Putamen (tissue), 1 donor: ENCODE measurements around the gene ADAM15.

Experiments used
- DNase-seq: peaks from one replicate; pipeline ENCODE4 v3.0.0-alpha.2; 2016; ENCODE audit warnings: low spot score

ADAM15 gene

GRCh38 chr1:155052439-155053395 lies 1.6 kb downstream of the ADAM15 start:
- no peak for DNase-seq

GRCh38 chr1:155053531-155054105 lies 2.5 kb downstream of the ADAM15 start:
- no peak for DNase-seq

GRCh38 chr1:155057104-155057503 lies 6.0 kb downstream of the ADAM15 start:
- DNase-seq: no peak

DNA sequence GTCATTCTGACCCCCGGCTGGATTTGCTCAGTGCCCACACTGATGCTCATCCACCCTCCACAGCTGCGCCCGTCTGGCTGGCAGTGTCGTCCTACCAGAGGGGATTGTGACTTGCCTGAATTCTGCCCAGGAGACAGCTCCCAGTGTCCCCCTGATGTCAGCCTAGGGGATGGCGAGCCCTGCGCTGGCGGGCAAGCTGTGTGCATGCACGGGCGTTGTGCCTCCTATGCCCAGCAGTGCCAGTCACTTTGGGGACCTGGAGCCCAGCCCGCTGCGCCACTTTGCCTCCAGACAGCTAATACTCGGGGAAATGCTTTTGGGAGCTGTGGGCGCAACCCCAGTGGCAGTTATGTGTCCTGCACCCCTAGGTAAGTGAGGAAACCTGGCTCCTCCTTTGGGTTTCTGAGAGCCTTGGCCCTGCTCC lies 6.7 kb downstream of the ADAM15 start:
- no peak for DNase-seq

GRCh38 chr1:155060736-155061135 lies 9.6 kb downstream of the ADAM15 start:
- DNase-seq: no peak

DNA sequence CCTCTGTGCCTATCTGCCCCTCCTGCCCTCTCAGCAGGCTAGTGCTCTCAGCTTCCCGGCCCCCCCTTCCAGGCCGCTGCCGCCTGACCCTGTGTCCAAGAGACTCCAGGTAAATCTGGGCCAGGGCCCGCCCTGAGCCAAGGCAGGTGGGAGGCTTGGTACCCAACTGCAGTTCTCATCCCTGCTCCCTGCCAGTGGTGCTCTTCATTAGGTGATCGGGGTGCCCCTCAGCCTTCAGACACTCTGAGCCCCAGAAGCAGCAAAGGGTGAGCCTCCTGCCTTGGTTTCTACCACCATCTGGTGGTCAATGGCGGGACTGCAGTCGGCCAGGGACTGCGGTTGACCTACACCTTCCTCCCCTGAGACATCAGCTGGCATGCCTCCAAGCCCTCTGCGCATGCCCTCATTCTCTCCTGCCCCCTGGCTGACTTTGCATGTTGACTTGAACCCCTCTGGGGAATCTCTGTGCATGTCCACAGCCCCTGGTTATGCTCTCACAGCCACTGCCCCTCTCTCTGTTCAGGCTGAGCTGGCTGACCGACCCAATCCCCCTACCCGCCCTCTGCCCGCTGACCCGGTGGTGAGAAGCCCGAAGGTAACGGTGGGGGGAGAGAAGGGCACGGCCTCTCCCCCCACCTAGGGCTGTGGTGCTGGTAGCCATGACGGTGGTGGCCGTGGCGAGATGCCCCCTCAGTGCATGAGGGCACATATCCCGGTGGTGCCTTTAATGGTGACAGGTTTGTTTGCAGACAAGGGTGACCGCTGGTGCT lies 10.4 kb downstream of the ADAM15 start:
- peak; percentile 61 for DNase-seq

DNA sequence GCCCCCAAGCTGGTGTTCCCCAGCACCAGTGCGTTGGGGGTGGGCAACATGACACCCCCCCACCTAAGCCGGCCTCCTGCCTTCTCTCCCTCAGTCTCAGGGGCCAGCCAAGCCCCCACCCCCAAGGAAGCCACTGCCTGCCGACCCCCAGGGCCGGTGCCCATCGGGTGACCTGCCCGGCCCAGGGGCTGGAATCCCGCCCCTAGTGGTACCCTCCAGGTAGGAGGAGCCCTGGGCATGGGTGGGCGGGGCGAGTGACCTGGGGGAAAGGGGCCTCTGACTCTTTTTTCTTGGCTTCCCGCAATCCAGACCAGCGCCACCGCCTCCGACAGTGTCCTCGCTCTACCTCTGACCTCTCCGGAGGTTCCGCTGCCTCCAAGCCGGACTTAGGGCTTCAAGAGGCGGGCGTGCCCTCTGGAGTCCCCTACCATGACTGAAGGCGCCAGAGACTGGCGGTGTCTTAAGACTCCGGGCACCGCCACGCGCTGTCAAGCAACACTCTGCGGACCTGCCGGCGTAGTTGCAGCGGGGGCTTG lies 11.1 kb downstream of the ADAM15 start:
- DNase-seq: no peak

DNA sequence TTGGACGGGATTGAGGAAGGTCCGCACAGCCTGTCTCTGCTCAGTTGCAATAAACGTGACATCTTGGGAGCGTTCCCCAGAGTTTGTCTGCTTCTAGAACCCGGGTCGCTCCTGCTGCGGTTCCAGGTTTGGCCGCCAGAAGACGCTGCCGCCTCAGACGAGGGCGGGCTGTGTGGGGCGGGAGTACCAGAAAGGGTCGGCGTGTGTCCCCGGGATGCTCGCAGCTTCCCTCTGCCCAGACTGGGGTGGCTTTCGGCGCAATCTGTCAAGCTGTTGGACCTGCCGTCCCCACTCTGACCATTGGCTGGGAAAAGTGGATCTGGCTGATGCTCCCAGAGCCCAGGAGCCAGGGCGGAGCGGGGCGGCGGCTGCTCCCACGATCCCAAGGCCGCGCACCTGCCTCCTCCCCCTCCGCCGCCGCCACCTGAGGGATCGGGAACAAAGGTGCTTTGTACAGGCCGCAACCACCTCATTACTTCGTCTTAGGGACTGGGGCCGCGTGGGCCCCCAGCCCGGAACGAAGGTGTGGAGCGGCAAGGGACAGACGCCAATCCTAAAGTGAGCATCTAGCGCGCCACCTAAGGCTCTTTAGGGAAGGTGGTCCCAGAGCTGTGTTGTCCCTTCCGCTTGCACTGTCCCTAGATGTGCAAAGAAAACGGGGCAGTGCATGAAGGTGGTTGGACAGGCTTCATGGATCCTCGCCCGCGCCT lies 11.7 kb downstream of the ADAM15 start:
- no peak for DNase-seq

DNA sequence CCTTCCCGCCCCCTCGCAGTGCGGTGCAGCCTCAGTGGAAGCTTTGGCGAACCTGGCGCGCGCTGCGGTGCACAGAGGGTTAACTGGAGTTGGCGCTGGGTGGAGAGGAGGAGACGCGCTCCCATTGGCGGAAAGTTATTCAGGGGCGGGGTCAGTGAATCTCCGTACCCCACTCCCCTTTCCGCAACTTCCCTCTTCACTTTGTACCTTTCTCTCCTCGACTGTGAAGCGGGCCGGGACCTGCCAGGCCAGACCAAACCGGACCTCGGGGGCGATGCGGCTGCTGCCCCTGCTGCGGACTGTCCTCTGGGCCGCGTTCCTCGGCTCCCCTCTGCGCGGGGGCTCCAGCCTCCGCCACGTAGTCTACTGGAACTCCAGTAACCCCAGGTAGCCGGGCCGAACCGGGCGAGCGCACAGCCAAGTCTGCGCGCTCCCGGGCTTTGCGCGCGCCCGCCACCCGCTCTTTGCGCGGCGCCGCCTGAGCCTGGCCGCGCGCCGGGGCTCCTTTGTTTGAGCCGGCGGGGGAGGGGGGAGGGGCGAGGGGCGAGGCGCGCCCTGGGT lies 12.5 kb downstream of the ADAM15 start, which contains the start of gene EFNA4:
Gene EFNA4 (plus strand): TSS at position 191 of the 561 bp plus-strand sequence. CDS start 84 bp downstream, at position 275.
- DNase-seq: no peak

DNA sequence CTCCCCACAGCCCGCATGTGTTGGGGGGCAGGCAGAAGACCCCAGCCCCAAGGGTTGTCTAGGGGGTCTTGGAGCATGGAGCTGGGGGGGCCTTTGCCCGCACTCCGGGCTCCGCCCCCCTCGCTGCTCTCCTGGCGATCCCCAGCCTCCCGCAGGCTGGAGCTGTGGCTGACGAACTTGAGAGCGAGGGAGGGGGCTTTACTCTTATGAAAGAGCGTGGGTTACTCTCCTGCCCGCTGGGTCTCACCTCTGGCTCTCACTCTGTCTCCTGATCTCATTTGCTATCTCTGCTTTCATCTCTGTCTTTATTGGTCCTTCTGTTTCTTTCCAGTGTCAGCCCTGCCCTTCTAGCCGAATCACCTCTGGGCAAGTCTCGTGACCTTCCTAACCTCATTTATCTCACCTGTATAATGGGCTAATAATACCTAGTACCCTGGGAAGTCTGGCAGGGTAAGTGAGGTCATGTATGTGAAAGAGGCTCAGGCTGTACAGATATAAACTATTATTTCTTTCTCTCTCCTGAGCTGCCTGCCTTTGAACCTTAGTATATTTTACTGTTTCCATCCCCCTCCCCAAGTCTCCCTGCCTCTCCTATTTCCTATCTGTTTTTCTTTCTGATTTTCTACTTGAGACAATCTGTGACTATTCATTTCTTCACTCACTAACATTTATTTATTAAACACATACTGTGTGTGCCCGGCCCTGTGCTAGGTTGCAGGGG lies 13.2 kb downstream of the ADAM15 start:
- no peak for DNase-seq

- DNase-seq: no peak
These were observed 13.8 kb downstream of the ADAM15 start for GRCh38 chr1:155064832-155065429.

- no peak for DNase-seq
These were observed 15.7 kb downstream of the ADAM15 start for GRCh38 chr1:155066777-155067176.

DNA sequence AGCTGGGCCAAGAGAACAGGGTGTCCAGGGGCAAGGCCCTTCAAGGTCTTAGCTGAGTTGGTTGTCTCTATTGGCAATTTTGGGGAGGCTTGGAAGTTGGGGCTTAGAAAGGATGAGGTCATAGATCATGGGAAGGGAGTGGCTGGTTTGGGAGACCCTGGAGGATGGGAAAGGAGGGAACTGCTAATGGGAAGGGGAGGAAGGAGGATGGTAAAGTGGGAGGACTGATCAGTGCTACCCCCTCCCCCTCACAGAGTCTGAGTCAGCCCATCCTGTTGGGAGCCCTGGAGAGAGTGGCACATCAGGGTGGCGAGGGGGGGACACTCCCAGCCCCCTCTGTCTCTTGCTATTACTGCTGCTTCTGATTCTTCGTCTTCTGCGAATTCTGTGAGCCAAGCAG lies 17.5 kb downstream of the ADAM15 start:
- DNase-seq: no peak

GRCh38 chr1:155069551-155070157 lies 18.5 kb downstream of the ADAM15 start:
- no peak for DNase-seq

DNA sequence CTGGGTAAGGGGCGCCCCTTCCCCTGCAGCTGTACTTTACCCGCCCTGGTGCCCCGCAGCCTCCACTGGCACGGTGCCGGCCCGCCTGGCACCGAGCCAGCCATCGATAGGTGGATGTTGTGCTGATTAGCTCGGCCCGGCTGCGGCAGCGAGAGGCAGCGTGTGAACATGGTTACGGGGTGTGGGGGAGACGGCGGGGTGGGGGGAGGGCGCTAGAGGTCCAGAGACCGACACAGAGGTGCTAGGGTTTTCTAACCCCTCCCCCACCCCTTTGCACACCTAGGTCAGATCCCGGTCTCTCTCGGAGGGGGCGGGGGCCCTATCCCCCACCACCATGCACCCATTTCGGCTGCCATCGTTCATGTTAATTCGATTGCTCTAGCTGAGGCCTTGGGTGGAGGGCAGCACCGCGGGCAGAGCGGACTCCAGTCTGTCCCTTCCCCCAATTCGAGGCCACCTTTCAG lies 19.1 kb downstream of the ADAM15 start:
- DNase-seq: no peak

GRCh38 chr1:155070721-155071569 lies 19.8 kb downstream of the ADAM15 start:
- DNase-seq: no peak

- DNase-seq: no peak
These were observed 20.6 kb downstream of the ADAM15 start for GRCh38 chr1:155071701-155072100.

GRCh38 chr1:155072531-155073289 lies 21.6 kb downstream of the ADAM15 start:
- DNase-seq: no peak
